ENCODE measurements around the gene ERC2.

DNA sequence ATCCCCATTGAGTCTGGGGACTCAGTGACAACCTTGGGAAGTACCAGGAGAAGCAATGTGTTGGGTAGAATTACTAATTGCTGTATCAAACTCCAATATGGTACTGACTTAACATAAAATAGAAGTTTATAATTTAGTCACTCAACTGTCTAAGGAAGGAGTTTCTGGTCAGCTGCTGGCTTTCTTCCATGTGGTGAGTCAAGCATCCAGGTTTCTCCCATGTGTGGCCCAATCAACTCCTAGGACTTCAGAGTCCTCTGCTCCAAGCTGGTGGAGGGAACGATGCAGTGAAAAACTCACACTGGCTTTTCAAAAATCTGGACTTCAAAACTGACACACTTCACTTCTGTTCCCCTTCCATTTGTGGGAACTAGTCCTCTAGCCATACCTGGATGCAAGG, 1006.4 kb downstream of the ERC2 start:
- TF ChIP-seq ZBTB7A (IDR thresholded peaks at IDR 0.05; ENCODE audit: low read depth), result no peak
- no peak for TF ChIP-seq FOXM1 (IDR thresholded peaks at IDR 0.05; ENCODE audit: borderline replicate concordance, low read depth)
- TF ChIP-seq YY1 (IDR thresholded peaks at IDR 0.05; ENCODE audit: low read depth), result no peak
- no peak for TF ChIP-seq CEBPB (IDR thresholded peaks at IDR 0.05)

All from Ishikawa (cell line).